GM12874 (cell line): Measurements from ENCODE around the gene ST3GAL5.

Source experiments
- TF ChIP-seq, protein P1 (sequence below): IDR thresholded peaks from 2 replicates; pipeline ENCODE4 v1.5.1; 2011; ENCODE audit warnings: low read depth, mild to moderate bottlenecking, control low read depth, low read length, moderate library complexity; ENCODE audit not compliant: insufficient read depth

The ST3GAL5 gene

DNA sequence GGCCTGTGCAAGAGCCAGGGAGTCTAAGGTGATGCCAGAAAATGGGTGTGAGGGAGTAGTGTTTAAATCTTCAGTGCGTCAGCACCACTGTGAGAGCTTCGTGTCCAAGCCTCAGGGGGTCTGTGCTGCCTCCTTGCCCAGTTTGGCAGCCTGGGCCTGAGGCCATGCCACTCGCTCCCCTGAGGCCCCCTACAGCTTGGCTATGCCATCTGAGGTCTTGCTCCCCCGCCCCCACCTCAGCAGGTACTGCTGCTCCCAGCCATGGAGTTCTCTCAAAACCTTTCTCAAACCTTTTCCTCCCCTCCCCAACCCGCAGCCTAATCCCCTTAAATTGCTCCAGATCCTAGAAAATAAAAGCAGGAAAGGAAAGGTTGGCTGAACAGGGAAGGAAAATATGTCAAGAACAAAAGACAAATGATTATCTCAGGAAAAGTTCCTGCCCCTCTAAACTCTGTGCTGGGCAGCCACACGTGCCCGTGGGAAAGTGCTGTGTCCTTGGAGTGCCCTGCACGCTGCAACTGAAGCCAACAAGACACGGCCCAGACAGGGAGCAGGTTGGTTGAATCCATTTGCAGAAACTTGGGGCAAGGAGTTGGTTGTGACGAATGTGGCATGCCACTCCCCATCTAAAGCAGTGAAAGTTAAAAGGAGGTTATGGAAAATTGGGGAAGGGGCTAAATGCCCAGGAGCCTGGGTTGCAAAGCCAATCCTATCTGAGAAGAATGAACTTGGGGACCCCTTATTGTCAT is 73.8 kb downstream of the ST3GAL5 start:
- TF ChIP-seq, protein P1, sequence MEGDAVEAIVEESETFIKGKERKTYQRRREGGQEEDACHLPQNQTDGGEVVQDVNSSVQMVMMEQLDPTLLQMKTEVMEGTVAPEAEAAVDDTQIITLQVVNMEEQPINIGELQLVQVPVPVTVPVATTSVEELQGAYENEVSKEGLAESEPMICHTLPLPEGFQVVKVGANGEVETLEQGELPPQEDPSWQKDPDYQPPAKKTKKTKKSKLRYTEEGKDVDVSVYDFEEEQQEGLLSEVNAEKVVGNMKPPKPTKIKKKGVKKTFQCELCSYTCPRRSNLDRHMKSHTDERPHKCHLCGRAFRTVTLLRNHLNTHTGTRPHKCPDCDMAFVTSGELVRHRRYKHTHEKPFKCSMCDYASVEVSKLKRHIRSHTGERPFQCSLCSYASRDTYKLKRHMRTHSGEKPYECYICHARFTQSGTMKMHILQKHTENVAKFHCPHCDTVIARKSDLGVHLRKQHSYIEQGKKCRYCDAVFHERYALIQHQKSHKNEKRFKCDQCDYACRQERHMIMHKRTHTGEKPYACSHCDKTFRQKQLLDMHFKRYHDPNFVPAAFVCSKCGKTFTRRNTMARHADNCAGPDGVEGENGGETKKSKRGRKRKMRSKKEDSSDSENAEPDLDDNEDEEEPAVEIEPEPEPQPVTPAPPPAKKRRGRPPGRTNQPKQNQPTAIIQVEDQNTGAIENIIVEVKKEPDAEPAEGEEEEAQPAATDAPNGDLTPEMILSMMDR: no peak

DNA sequence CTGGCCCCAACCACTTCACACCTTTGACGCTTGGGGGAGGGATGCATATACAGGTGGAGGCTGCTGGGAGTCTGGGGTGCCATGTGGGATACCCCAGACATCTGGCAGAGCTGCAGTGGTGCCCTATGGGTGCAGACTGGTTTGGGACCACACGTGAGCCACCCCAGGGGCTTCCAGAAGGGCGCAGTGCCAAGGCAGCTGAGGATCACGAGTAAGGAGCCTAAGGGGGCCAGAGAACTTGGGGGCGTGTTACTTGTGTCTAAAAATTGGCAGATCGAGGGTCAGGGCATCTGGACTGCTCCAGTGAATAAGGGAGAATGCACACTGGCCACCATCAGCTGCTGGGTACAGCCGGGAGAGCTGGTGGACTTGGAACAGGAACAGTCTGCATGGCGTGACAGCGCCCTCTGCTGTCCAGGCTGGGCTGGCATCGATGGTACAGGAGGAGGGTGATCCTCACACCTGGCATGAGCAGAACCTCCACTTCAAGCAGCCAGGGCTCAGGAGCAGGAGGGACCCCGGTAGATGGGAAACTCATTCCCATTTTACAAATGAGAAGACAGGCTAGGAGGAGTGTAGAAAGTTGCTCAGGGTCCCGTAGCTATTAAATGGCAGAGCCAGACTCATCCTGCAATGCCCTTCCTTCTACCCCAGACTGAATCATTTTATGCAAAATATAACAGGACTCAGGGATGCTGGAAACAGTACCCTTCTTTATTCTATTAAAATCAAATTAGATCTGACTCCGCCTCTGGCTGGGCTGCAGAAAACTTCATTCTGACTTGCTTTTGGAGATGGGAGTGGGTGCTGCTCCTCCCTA is 74.6 kb downstream of the ST3GAL5 start:
- TF ChIP-seq, protein P1: peak; percentile 98

- TF ChIP-seq, protein P1: no peak
These were observed 75.4 kb downstream of the ST3GAL5 start for GRCh38 chr2:85813211-85813981.

- TF ChIP-seq, protein P1: no peak
These were observed 76.6 kb downstream of the ST3GAL5 start for GRCh38 chr2:85812094-85812735.

- TF ChIP-seq, protein P1: no peak
These were observed 77.4 kb downstream of the ST3GAL5 start for GRCh38 chr2:85811180-85812093.

DNA sequence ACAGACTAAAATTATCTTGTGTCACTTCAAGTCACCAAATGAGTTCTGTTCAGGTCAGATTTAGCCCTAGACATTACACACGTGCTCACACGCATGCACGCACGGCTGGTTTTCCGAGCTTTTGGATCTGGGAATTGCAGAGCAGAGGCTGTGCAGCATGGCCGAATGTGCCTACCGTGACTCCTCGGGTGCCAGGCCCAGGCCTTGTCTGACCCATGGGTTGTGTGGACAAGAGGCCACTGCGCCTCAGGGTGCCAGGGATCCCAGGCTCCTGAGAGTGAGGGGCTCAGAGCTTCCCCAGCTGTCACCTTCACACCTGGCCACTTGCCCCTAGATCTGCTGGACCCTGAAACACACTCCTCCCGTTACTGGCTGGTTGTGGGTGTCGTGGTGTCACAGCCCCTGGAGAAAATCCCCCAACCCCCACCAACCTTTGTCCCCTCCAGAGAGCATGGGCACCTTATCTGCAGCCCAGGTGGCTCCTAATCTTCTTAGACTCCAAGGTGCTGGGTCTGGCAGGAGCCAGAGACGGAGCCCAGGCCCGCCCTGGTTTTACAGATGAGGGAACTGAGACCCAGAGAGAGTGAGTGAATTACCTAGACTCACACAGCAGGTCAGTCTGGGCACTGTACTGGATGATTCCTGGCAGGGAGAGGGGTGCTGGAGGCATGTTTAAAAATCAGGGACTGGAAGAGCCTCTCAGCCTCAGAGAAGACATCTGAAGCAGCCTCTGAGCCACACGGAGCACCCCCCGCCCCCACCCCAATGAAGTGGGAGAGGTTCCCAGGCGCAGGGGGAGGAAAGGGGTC is 78.2 kb downstream of the ST3GAL5 start:
- TF ChIP-seq, protein P1: no peak
